Measurements from ENCODE around the gene SALL1.

SALL1 gene

DNA sequence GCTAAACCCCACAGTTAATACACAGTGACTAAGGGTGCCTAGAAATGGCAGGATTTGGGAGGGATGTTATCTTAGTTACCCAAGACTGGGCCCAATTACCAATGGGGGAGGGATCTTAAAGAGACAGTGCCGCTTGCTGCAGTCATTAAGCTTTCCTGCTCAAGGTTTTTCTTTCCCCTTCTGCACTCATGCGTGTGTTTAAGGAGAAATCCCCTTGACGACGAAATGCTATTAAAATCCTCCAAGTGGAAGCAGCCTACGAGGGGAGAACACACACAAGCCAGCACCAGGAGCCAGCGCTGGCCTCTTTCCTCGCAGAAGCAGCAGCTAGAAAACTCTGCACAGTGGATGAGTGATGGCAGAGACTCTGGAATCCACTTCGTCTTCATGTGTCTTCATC, 22.0 kb downstream of the SALL1 start:
- Histone ChIP-seq H3K9me3 (ENCODE audit: insufficient read depth, low read depth, low read length) (0 out of 2 replicates have a peak, but pooled peaks cover 1% of the 10 kb centered on the region), H3K9ac (ENCODE audit: low read depth, low read length, poor library complexity, severe bottlenecking) (no peak overlapping the region), H3K9me2 (replicated peaks; ENCODE audit: low read depth, low read length) (no peaks in the 10 kb centered on the region), H3K4me1 (ENCODE audit: insufficient read depth, low read length, poor library complexity, severe bottlenecking) (no peaks in the 10 kb centered on the region), H3K36me3 (ENCODE audit: insufficient read depth, low read length) (no peaks in the 10 kb centered on the region), H3K4me3 (ENCODE audit: low read length, poor library complexity, severe bottlenecking) (no peak overlapping the region), H3F3A (ENCODE audit: low read depth) (no peaks in the 10 kb centered on the region), H4K20me1 (ENCODE audit: insufficient read depth, low read length, poor library complexity, severe bottlenecking) (no peaks in the 10 kb centered on the region), H3K27me3 (ENCODE audit: insufficient read depth, low read length, poor library complexity, severe bottlenecking) (no peaks in the 10 kb centered on the region), H2AFZ (ENCODE audit: low read length) (no peak overlapping the region), H3K79me2 (ENCODE audit: insufficient read depth, low read length) (no peaks in the 10 kb centered on the region), H3K4me2 (ENCODE audit: low read depth, low read length, poor library complexity, severe bottlenecking) (no peak overlapping the region)
- no peak for TF ChIP-seq EZH2phosphoT487 (IDR thresholded peaks at IDR 0.05; ENCODE audit: borderline replicate concordance)

DNA sequence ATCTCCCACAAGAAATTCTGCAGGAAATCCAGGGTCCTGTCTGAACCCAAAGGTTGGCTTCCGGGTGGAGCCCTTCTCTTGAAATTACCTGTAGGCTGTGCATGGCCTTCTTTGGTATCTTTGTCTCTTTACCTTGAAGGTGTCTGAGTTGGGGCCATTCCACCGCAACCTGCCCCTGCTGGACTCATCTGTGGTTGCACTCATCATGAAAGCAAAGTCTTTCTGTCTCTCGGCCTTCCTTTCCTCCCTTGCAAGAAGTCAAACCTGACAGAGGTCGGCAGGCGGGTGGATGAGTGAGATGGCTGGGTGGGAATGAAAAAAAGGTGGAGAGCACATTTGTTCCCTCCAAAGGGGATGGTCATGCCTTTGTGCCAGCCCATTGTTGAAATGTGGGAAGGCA, 25.1 kb downstream of the SALL1 start:
- Histone ChIP-seq H3K4me2 (ENCODE audit: low read depth, low read length, poor library complexity, severe bottlenecking) (no peak overlapping the region), H3F3A (ENCODE audit: low read depth) (no peaks in the 10 kb centered on the region), H3K9me2 (replicated peaks; ENCODE audit: low read depth, low read length) (no peaks in the 10 kb centered on the region), H3K9me3 (ENCODE audit: insufficient read depth, low read depth, low read length) (peaks cover 5% of the 10 kb centered on the region; the same call in 1 of the 2 replicates), H3K4me3 (ENCODE audit: low read length, poor library complexity, severe bottlenecking) (no peak overlapping the region), H3K27me3 (ENCODE audit: insufficient read depth, low read length, poor library complexity, severe bottlenecking) (no peaks in the 10 kb centered on the region), H4K20me1 (ENCODE audit: insufficient read depth, low read length, poor library complexity, severe bottlenecking) (no peaks in the 10 kb centered on the region), H3K4me1 (ENCODE audit: insufficient read depth, low read length, poor library complexity, severe bottlenecking) (no peaks in the 10 kb centered on the region), H3K79me2 (ENCODE audit: insufficient read depth, low read length) (no peaks in the 10 kb centered on the region), H3K36me3 (ENCODE audit: insufficient read depth, low read length) (no peaks in the 10 kb centered on the region), H2AFZ (ENCODE audit: low read length) (no peak overlapping the region), H3K9ac (ENCODE audit: low read depth, low read length, poor library complexity, severe bottlenecking) (no peak overlapping the region)
- TF ChIP-seq EZH2phosphoT487 (IDR thresholded peaks at IDR 0.05; ENCODE audit: borderline replicate concordance) = no peak
- TF ChIP-seq, protein P1, sequence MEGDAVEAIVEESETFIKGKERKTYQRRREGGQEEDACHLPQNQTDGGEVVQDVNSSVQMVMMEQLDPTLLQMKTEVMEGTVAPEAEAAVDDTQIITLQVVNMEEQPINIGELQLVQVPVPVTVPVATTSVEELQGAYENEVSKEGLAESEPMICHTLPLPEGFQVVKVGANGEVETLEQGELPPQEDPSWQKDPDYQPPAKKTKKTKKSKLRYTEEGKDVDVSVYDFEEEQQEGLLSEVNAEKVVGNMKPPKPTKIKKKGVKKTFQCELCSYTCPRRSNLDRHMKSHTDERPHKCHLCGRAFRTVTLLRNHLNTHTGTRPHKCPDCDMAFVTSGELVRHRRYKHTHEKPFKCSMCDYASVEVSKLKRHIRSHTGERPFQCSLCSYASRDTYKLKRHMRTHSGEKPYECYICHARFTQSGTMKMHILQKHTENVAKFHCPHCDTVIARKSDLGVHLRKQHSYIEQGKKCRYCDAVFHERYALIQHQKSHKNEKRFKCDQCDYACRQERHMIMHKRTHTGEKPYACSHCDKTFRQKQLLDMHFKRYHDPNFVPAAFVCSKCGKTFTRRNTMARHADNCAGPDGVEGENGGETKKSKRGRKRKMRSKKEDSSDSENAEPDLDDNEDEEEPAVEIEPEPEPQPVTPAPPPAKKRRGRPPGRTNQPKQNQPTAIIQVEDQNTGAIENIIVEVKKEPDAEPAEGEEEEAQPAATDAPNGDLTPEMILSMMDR (conservative IDR thresholded peaks at IDR 0.05; ENCODE audit: low read length) = no peak

DNA sequence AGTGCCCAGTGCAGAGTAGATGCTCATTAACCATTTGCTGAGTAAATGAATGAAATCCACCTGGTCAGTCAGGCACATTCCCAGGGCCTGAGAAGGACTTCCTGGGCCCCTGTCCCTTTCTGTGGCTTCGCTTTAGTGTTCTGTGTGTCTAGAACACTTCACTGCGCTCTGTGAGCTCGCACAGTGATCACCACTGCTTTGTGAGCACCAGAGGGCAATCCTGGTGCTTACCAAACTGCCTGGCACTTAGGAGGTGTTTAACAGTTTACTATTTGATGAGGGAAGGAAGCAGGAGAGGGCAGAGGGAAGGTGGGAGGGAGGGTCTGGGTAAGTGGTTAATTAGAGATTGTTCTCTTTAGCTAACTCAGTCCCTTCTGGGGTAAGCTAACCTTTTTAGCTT, 26.2 kb downstream of the SALL1 start:
- Histone ChIP-seq H3K4me2 (ENCODE audit: low read depth, low read length, poor library complexity, severe bottlenecking) (no peak overlapping the region), H3K4me3 (ENCODE audit: low read length, poor library complexity, severe bottlenecking) (no peak overlapping the region), H3F3A (ENCODE audit: low read depth) (no peaks in the 10 kb centered on the region), H3K4me1 (ENCODE audit: insufficient read depth, low read length, poor library complexity, severe bottlenecking) (no peaks in the 10 kb centered on the region), H3K36me3 (ENCODE audit: insufficient read depth, low read length) (no peaks in the 10 kb centered on the region), H3K79me2 (ENCODE audit: insufficient read depth, low read length) (no peaks in the 10 kb centered on the region), H3K9ac (ENCODE audit: low read depth, low read length, poor library complexity, severe bottlenecking) (no peak overlapping the region), H2AFZ (ENCODE audit: low read length) (no peak overlapping the region), H3K9me2 (replicated peaks; ENCODE audit: low read depth, low read length) (no peaks in the 10 kb centered on the region), H4K20me1 (ENCODE audit: insufficient read depth, low read length, poor library complexity, severe bottlenecking) (no peaks in the 10 kb centered on the region), H3K9me3 (ENCODE audit: insufficient read depth, low read depth, low read length) (peaks cover 5% of the 10 kb centered on the region; the same call in 1 of the 2 replicates), H3K27me3 (ENCODE audit: insufficient read depth, low read length, poor library complexity, severe bottlenecking) (no peaks in the 10 kb centered on the region)
- TF ChIP-seq, protein P1 (conservative IDR thresholded peaks at IDR 0.05; ENCODE audit: low read length) = no peak

DNA sequence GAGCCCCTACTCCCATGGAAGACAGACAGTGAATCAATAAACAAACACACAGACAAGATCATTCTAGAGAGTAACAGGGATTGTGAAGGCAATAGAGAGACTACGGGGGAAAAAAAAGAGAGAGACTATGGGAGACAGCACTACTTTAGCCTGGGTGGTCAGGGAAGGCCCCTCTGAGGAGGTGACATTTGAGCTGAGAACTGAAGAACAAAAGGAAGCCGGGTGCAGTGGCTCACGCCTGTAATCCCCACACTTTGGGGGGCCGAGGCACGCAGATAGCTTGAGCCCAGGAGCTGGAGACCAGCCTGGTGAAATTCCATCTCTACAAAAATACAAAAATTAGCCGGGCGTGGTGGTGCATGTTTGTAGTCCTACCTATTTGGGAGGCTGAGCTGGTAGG, 29.2 kb downstream of the SALL1 start:
- no peaks in the 10 kb centered on the region for H3K36me3 ChIP-seq (ENCODE audit: insufficient read depth, low read length)
- H2AFZ ChIP-seq (ENCODE audit: low read length) = no peak overlapping the region
- no peaks in the 10 kb centered on the region for H3K27me3 ChIP-seq (ENCODE audit: insufficient read depth, low read length, poor library complexity, severe bottlenecking)
- no peaks in the 10 kb centered on the region for H4K20me1 ChIP-seq (ENCODE audit: insufficient read depth, low read length, poor library complexity, severe bottlenecking)
- H3K4me2 ChIP-seq (ENCODE audit: low read depth, low read length, poor library complexity, severe bottlenecking) = no peak overlapping the region
- H3K4me1 ChIP-seq (ENCODE audit: insufficient read depth, low read length, poor library complexity, severe bottlenecking) = no peaks in the 10 kb centered on the region
- peaks cover 5% of the 10 kb centered on the region; the same call in 1 of the 2 replicates for H3K9me3 ChIP-seq (ENCODE audit: insufficient read depth, low read depth, low read length)
- H3K9ac ChIP-seq (ENCODE audit: low read depth, low read length, poor library complexity, severe bottlenecking) = no peak overlapping the region
- H3K9me2 ChIP-seq (replicated peaks; ENCODE audit: low read depth, low read length) = no peaks in the 10 kb centered on the region
- TF ChIP-seq, protein P1 (conservative IDR thresholded peaks at IDR 0.05; ENCODE audit: low read length) = no peak
- no peak for TF ChIP-seq EZH2phosphoT487 (IDR thresholded peaks at IDR 0.05; ENCODE audit: borderline replicate concordance)
- H3F3A ChIP-seq (ENCODE audit: low read depth) = no peaks in the 10 kb centered on the region
- no peak overlapping the region for H3K4me3 ChIP-seq (ENCODE audit: low read length, poor library complexity, severe bottlenecking)
- H3K79me2 ChIP-seq (ENCODE audit: insufficient read depth, low read length) = no peaks in the 10 kb centered on the region

Data from Loucy (cell line).